GM20000 (cell line): ENCODE results near the gene DPEP2NB.

ENCODE experiments used
- DNase-seq: peaks from one replicate; pipeline ENCODE4 v3.0.0; 2012; ENCODE audit warnings: low spot score
- CTCF ChIP-seq: IDR thresholded peaks from 2 replicates; pipeline ENCODE4 v1.5.1; 2012; ENCODE audit warnings: mild to moderate bottlenecking, control low read depth; ENCODE audit errors: extremely low read depth, missing control alignments

The DPEP2NB gene

GRCh38 chr16:68047987-68048386 lies 32.3 kb upstream of the DPEP2NB start:
- no peak for DNase-seq
- no peak for TF ChIP-seq CTCF

GRCh38 chr16:68046106-68046505 lies 30.4 kb upstream of the DPEP2NB start:
- no peak for DNase-seq
- no peak for TF ChIP-seq CTCF

GRCh38 chr16:68041783-68042182 lies 26.1 kb upstream of the DPEP2NB start:
- no peak for TF ChIP-seq CTCF
- no peak for DNase-seq

- TF ChIP-seq CTCF: peak; percentile 71
- peak; percentile 81 for DNase-seq
These were observed 25.0 kb upstream of the DPEP2NB start for GRCh38 chr16:68040506-68041288.

GRCh38 chr16:68037841-68038597 lies 22.3 kb upstream of the DPEP2NB start:
- TF ChIP-seq CTCF: no peak
- peak; percentile 41 for DNase-seq

GRCh38 chr16:68035227-68035626 lies 19.5 kb upstream of the DPEP2NB start:
- no peak for TF ChIP-seq CTCF

GRCh38 chr16:68033101-68033500 lies 17.4 kb upstream of the DPEP2NB start:
- TF ChIP-seq CTCF: no peak
- DNase-seq: no peak

More at GRCh38 chr16:68035227-68035626, 19.5 kb upstream of the DPEP2NB start:
- DNase-seq: no peak
